ENCODE measurements around the gene SP4. TPM values are rescaled to one million over a fixed set of nuclear protein-coding genes. Genes with fewer than 3 reads are reported as not detected.

Gene SP4
- total RNA-seq, result 11.5 and 14.4 TPM in 2 replicates

DNA sequence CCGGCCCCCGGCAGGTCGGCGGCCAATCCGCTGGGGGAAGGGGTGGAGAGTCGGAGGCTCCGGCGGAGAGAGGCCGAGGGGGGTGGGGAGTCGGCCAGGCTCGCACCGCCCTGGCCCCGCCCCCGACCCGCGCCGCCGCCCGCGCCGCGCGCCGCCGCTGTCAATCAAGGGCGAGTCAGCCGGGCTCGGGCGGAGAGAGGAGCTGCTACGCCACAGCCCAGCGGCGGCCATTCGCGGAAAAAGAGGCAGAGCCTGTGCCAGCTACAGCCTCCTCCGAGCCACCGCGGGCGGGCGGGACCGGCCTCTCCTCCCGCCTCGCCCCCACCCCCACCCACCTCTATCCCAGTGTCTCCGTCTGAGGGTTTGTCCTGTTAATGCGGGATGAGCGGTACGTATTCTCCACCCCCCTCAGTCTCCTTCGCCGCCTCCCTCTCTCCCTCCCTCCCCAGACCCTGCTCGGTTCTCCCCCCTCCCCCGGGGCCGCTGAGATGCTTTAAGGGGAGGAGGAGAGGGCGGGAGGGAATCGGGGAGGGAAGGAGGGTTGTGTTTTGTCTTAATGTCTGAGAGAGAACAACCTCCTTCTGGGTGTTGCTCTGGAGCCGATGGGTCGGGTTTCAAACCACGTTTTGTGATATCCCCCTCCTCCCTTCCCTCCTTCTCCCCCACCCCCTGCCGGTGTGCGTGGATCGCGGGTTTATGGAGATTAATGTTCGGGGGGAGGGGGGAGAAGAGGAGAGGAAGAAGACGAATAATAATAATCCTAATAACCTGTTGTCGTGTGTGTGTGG, at the start of gene SP4:
TSS of gene SP4 (plus strand) at position 213 of the 788 bp plus-strand sequence. CDS start at position 382, 169 bp downstream.

DNA sequence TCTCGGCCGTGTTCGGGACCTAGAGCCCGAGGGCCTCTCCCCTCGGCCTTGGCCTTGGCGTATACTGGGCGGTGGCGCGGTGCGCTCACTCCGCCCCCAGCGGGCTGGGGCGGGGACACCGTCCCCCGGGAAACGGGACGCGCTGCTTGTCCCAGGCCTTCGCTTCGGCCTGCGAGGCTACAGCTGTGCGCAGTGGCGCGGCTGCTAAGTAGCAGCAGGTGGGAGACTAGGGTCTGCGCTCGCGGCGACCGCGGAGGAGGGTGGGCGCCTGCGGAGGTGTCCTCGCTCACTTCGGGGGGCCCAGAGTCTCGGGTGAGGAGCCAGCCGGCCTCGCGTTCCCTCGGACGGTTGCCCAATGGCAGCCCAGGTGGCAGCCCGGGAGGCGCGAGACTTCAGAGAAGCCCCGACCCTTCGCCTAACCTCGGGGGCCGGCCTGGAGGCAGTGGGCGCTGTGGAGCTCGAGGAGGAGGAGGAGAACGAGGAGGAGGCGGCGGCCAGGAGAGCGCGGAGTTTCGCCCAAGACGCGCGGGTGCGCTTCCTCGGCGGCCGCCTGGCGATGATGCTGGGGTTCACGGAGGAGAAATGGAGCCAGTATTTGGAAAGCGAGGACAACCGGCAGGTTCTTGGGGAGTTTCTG, 115.1 kb downstream of the SP4 start, which contains the start of gene DNAH11:
TSS of gene DNAH11 (plus strand) at position 149 of the 637 bp plus-strand sequence. CDS start at position 356, 207 bp downstream.

Other genes with a start within 250 kb of the SP4 start
- gene DNAH11, start 115.0 kb downstream of the SP4 start, total RNA-seq, result 0.34 and 7.3 TPM in 2 replicates

Data from nasal cavity respiratory epithelium epithelial cell of viscerocranial mucosa (primary cell).